HG03139 (cell line): Measurements from ENCODE around the gene PABPC3.

Source experiments
- ATAC-seq: cut with Tn5 transposase; IDR thresholded peaks from one replicate; pipeline ENCODE4 v1.9.1; 2021; ENCODE audit not compliant: unreplicated experiment

The PABPC3 gene

GRCh38 chr13:25111585-25111956, 15.6 kb downstream of the PABPC3 start:
- no peak for ATAC-seq

GRCh38 chr13:25112695-25113255, 16.8 kb downstream of the PABPC3 start:
- no peak for ATAC-seq

DNA sequence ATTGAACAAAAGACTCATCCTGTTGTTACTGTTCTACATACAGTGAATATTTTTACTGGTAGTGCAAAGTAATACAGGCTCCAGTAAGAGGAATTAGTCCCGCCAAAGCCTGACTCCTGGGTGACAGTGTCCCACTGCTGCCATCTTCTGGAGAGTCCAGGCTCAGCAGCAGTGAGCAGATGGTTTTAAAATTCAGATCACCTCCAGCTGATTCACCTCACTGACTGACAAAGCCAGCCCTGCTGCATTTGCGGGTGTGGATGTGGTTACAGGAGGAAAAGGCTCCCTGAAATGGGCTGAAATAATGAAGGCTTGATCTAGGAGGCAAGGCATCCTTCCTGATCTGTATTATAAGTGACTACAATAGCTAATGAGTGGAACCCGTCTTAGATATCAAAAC, 18.3 kb downstream of the PABPC3 start:
- peak; percentile 71 for ATAC-seq

DNA sequence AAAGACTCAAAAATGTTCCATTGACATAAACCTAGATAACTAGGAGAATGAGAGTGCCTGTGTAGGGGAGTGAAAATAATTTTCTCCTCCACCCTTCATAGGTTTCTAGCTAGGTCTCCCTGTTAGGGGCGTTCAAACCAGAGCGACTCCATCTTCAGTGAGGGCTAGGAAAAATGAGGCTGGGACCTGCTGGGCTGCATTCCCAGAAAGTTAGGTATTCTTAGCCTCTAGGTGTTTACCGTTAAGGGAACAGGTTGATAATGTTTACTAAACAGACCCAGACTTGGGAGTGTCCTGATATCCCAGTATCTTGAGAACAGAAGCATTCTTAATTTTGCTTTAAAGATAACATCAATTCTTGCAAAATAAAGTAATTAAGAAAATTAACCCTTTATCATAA, 20.1 kb downstream of the PABPC3 start:
- ATAC-seq: no peak

- no peak for ATAC-seq
Observed at GRCh38 chr13:25117312-25117711, 21.4 kb downstream of the PABPC3 start.

- no peak for ATAC-seq
Observed at GRCh38 chr13:25118378-25118905, 22.5 kb downstream of the PABPC3 start.

DNA sequence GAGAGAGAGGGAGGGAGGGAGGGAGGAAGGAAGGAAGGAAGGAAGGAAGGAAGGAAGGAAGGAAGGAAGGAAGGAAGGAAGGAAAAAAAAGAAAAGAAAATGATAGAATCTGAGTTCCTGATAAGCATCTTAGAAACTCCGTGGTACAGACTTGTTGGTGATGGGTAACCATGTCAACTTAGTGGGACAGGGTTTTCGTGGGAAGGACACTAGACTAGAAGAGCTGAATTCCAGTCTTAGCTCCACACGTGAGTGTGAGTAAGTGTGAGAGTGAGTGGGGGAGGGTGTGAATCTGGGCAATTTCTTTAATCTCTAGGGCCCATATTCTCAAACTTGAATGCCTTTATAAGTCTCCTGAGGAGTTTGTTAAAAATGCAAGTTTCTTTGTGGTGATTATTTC, 35.0 kb downstream of the PABPC3 start:
- no peak for ATAC-seq

DNA sequence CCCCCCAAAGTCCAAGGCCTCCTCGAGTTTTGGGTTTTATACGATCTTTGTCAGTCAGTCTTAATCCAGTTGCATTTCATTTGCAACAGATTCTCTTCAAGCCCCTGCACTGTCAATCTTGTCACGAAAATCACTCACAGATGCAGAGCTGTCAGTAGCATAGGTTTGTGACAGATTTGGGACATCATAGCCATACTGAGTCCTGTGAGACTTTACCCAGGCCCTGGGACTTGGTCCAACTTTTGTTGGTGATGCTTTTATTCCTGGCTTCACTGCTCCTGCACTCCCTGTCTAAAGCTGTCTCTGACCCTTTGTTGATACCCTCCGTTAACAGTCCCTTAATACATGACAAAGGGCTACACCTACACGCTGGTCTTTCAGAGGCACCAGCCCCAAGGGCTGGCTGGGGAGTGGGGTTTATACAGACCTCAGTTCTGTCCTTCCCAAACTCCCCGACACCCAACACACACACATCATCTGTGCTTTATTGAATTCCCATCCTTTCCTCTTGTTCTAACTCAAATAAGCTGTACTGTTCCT, 36.0 kb downstream of the PABPC3 start:
- ATAC-seq: no peak

DNA sequence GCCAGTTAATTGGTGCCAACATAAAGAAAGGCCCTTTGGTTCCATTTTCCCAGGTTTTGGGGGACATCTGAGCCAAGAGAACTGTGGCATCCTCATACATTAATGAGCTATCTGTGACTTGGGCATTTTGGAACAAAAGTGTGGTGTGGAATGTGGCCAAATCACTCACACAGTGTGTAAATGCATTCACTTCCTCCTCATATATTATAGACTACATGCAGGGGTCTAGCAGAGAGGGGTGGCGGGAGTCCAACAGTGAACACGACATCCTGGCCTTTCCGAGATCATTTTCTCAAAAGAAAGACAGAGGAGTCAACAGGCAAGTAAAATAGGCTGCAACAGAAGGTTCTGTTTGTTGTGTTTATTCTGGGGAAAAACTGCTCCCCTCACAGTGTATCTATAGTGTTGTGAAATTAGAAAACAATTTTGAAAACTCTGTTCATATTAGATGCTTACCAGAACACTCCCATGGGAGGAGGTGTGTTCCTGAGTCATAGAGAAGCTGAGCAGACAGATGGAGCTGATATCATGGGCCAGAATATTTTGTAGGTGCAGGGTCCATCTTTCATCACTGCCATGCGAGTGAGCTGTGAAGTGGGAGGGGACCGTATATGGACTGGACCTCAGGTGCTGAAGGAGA, 36.9 kb downstream of the PABPC3 start:
- ATAC-seq: no peak

DNA sequence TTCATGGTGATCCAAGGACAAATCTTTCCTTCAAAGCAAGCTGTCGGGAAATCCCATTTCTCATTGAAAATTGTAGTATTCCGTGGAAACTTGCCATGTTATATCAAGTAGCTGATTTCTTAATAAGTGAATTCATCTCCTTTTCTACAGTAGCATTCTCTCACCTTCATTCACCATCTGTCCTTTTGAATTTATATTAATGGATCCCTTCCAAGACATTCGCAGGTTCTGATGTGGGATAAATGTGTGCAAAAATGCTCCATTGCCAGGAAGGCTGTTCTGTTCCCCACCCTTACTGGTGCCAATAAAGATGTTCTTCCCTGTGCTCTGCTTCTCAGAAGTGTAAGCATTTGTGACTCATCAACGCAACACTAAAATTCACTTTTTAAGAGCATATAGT, 40.0 kb downstream of the PABPC3 start:
- ATAC-seq: no peak

DNA sequence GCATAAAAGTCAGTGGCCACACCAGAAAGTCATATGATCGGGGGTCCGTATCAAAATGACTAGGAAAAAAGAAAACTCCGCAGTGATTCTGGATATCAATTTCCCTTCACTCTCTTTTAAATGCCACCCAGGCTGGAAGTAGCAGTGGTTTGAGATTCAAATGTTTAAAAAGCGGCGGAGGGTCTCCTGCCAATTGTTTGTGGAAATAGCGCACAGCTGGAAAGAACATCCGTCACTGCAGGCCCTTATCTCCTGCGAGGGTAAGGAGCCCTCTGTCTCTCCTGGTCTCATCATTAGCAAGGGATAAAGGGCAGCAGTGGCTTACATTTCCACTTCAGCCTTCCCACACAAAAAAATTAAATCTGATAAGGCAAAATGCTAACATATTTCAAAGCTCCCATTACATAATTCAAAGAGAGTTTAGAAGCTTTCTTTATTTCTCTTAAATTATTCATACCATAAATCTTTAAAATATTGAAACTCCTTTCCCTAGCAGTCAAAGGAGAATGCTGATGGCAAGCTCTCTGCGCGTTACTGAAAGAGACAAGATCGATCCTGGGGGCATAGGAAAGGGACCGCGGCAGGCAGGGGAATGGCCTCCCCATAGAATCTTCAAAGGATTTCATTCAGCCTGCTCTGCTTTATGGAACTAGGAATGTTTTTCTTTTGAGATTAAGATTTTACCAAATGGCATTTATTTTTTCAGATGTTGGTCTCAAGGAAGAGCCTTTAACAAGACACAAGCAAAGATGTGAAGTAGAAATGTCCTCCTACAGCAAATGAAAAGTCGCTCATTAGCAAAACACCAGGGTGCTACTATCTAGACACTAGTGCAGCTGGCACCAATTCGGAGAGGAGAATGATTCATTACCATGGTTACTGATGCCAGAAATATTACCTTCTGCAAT, 41.2 kb downstream of the PABPC3 start:
- ATAC-seq: no peak

DNA sequence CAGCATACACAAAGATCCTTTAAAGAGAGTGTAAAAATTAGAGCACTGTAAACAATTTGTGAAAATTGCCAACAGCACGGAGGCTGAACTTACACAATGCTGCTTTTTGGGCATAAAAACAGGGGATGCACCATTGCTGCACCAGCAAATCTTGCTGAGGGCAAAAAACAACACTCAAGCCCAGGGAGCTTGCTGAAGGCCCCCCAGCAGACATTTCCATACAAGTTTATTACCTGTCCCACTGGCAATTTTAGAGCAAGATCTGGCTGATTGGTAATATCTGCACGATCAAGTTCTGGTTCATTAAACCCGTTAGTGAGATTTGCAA, 41.8 kb downstream of the PABPC3 start:
- no peak for ATAC-seq

GRCh38 chr13:25141042-25141441, 45.1 kb downstream of the PABPC3 start:
- ATAC-seq: no peak

GRCh38 chr13:25143706-25144105, 47.8 kb downstream of the PABPC3 start:
- no peak for ATAC-seq

- no peak for ATAC-seq
Observed at GRCh38 chr13:25147638-25148401, 51.9 kb downstream of the PABPC3 start.

- ATAC-seq: no peak
Observed at GRCh38 chr13:25148402-25148771, 52.5 kb downstream of the PABPC3 start.
